SK-N-SH treated with all-trans-retinoic acid at 6 μM for 48 hours (cell line): ENCODE results near the gene ABI1.
"Not testable (repeated sequence)": the region's sequence is repeated elsewhere in the genome, so short reads cannot be mapped to it uniquely, and the experiment has no call there.

Experiments
- ATAC-seq: fragments of 200-7000 bp; cut with Tn5 transposase; 3 replicates; pipeline ENCODE4 v1.9.1; 2020; ENCODE audit warnings: mild to moderate bottlenecking, moderate library complexity
- ARNTL ChIP-seq: fragments of 450-650 bp; formaldehyde crosslinking; IDR thresholded peaks from 2 replicates; pipeline ENCODE4 v1.5.0; 2020; ENCODE audit warnings: low read depth, mild to moderate bottlenecking, moderate library complexity, borderline replicate concordance
- ESRRG ChIP-seq: fragments of 250-450 bp; sonication (Bioruptor Pico); IDR thresholded peaks from 2 replicates; pipeline ENCODE4 v1.6.1; 2021; ENCODE audit warnings: mild to moderate bottlenecking
- GLIS3 ChIP-seq: fragments of 250-450 bp; sonication (Bioruptor Pico); IDR thresholded peaks from 2 replicates; pipeline ENCODE4 v1.5.0; 2020; ENCODE audit warnings: mild to moderate bottlenecking, moderate library complexity
- ISL1 ChIP-seq: fragments of 250-450 bp; sonication (Bioruptor Pico); IDR thresholded peaks from 2 replicates; pipeline ENCODE4 v2.1.2; 2022; ENCODE audit warnings: mild to moderate bottlenecking, moderate library complexity
- OSR1 ChIP-seq: fragments of 250-450 bp; sonication (Bioruptor Pico); IDR thresholded peaks from 2 replicates; pipeline ENCODE4 v1.8.0; 2022; ENCODE audit warnings: moderate library complexity, mild to moderate bottlenecking, inconsistent platforms
- POU6F1 ChIP-seq: fragments of 250-450 bp; sonication (Bioruptor Pico); IDR thresholded peaks from 2 replicates; pipeline ENCODE4 v1.8.0; 2021; ENCODE audit warnings: low read depth, mild to moderate bottlenecking, moderate library complexity, borderline replicate concordance
- PPARA ChIP-seq: fragments of 250-450 bp; sonication (Bioruptor Pico); IDR thresholded peaks from 2 replicates; pipeline ENCODE4 v1.5.0; 2020; ENCODE audit warnings: mild to moderate bottlenecking, borderline replicate concordance
- RARB ChIP-seq: fragments of 250-450 bp; sonication (Bioruptor Pico); IDR thresholded peaks from 2 replicates; pipeline ENCODE4 v1.8.0; 2021; ENCODE audit warnings: mild to moderate bottlenecking, moderate library complexity
- SNAI2 ChIP-seq: fragments of 250-450 bp; sonication (Bioruptor Pico); IDR thresholded peaks from 2 replicates; pipeline ENCODE4 v1.5.0; 2020; ENCODE audit warnings: mild to moderate bottlenecking, moderate library complexity
- TCF4 ChIP-seq: fragments of 250-450 bp; sonication (Bioruptor Pico); IDR thresholded peaks from 2 replicates; pipeline ENCODE4 v1.8.0; 2021; ENCODE audit warnings: mild to moderate bottlenecking, moderate library complexity, borderline replicate concordance
- TSHZ2 ChIP-seq: fragments of 250-450 bp; sonication (Bioruptor Pico); IDR thresholded peaks from 2 replicates; pipeline ENCODE4 v1.5.0; 2020; ENCODE audit warnings: mild to moderate bottlenecking, moderate library complexity
- ZC3H10 ChIP-seq: fragments of 250-450 bp; sonication (Bioruptor Pico); IDR thresholded peaks from 2 replicates; pipeline ENCODE4 v1.5.1; 2021; ENCODE audit warnings: mild to moderate bottlenecking, moderate library complexity
- ZFP3 ChIP-seq: fragments of 250-450 bp; sonication (Bioruptor Pico); IDR thresholded peaks from 2 replicates; pipeline ENCODE4 v1.5.0; 2020; ENCODE audit warnings: mild to moderate bottlenecking, moderate library complexity
- ZFP30 ChIP-seq: fragments of 450-650 bp; formaldehyde crosslinking; IDR thresholded peaks from 2 replicates; pipeline ENCODE4 v1.5.0; 2022; ENCODE audit warnings: mild to moderate bottlenecking, moderate library complexity
- ZNF8 ChIP-seq: fragments of 450-650 bp; formaldehyde crosslinking; IDR thresholded peaks from 2 replicates; pipeline ENCODE4 v1.5.0; 2020; ENCODE audit warnings: mild to moderate bottlenecking, moderate library complexity
- TF ChIP-seq, protein P1 (sequence below): fragments of 250-450 bp; sonication (Bioruptor Pico); IDR thresholded peaks from 2 replicates; pipeline ENCODE4 v1.5.1; 2020; ENCODE audit warnings: low read depth, mild to moderate bottlenecking, moderate library complexity
- TF ChIP-seq, protein P2 (sequence below): fragments of 250-450 bp; sonication (Bioruptor Pico); IDR thresholded peaks from 2 replicates; pipeline ENCODE4 v1.8.0; 2020; ENCODE audit warnings: mild to moderate bottlenecking, moderate library complexity, borderline replicate concordance
- TF ChIP-seq, protein P3 (sequence below): fragments of 250-450 bp; sonication (Bioruptor Pico); IDR thresholded peaks from 2 replicates; pipeline ENCODE4 v1.5.1; 2021; ENCODE audit warnings: mild to moderate bottlenecking, moderate library complexity

Gene ABI1

GRCh38 chr10:26903431-26904217, 42.9 kb upstream of the ABI1 start:
- TF ChIP-seq, protein P1, sequence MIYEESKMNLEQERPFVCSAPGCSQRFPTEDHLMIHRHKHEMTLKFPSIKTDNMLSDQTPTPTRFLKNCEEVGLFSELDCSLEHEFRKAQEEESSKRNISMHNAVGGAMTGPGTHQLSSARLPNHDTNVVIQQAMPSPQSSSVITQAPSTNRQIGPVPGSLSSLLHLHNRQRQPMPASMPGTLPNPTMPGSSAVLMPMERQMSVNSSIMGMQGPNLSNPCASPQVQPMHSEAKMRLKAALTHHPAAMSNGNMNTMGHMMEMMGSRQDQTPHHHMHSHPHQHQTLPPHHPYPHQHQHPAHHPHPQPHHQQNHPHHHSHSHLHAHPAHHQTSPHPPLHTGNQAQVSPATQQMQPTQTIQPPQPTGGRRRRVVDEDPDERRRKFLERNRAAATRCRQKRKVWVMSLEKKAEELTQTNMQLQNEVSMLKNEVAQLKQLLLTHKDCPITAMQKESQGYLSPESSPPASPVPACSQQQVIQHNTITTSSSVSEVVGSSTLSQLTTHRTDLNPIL = no peak
- TF ChIP-seq, protein P2, sequence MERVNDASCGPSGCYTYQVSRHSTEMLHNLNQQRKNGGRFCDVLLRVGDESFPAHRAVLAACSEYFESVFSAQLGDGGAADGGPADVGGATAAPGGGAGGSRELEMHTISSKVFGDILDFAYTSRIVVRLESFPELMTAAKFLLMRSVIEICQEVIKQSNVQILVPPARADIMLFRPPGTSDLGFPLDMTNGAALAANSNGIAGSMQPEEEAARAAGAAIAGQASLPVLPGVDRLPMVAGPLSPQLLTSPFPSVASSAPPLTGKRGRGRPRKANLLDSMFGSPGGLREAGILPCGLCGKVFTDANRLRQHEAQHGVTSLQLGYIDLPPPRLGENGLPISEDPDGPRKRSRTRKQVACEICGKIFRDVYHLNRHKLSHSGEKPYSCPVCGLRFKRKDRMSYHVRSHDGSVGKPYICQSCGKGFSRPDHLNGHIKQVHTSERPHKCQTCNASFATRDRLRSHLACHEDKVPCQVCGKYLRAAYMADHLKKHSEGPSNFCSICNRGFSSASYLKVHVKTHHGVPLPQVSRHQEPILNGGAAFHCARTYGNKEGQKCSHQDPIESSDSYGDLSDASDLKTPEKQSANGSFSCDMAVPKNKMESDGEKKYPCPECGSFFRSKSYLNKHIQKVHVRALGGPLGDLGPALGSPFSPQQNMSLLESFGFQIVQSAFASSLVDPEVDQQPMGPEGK (CRISPR knock-in tag) = no peak
- TF ChIP-seq ZC3H10 (CRISPR knock-in tag) = no peak
- no peak for TF ChIP-seq SNAI2 (CRISPR knock-in tag)
- ATAC-seq = no peak

- ATAC-seq = not testable (repeated sequence)
Observed at GRCh38 chr10:26892306-26892923, 31.7 kb upstream of the ABI1 start.

- TF ChIP-seq POU6F1 (CRISPR knock-in tag) (no peak), ARNTL (CRISPR knock-in tag) (no peak), ZFP30 (no peak), ZC3H10 (CRISPR knock-in tag) (no peak), ESRRG (CRISPR knock-in tag) (no peak), ISL1 (CRISPR knock-in tag) (no peak), PPARA (CRISPR knock-in tag) (no peak), TCF4 (no peak), GLIS3 (CRISPR knock-in tag) (no peak), TSHZ2 (CRISPR knock-in tag) (no peak), SNAI2 (CRISPR knock-in tag) (no peak), ZNF8 (no peak), ZFP3 (CRISPR knock-in tag) (no peak), RARB (CRISPR knock-in tag) (no peak), OSR1 (CRISPR knock-in tag) (no peak)
- TF ChIP-seq, protein P3, sequence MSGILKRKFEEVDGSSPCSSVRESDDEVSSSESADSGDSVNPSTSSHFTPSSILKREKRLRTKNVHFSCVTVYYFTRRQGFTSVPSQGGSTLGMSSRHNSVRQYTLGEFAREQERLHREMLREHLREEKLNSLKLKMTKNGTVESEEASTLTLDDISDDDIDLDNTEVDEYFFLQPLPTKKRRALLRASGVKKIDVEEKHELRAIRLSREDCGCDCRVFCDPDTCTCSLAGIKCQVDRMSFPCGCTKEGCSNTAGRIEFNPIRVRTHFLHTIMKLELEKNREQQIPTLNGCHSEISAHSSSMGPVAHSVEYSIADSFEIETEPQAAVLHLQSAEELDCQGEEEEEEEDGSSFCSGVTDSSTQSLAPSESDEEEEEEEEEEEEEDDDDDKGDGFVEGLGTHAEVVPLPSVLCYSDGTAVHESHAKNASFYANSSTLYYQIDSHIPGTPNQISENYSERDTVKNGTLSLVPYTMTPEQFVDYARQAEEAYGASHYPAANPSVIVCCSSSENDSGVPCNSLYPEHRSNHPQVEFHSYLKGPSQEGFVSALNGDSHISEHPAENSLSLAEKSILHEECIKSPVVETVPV = no peak
- TF ChIP-seq, protein P2 (CRISPR knock-in tag) = no peak
- ATAC-seq = peak; percentile 85
Observed at GRCh38 chr10:26890956-26891355, 30.2 kb upstream of the ABI1 start.
